ENCODE data around the gene POLD3.

The POLD3 gene, protein sequence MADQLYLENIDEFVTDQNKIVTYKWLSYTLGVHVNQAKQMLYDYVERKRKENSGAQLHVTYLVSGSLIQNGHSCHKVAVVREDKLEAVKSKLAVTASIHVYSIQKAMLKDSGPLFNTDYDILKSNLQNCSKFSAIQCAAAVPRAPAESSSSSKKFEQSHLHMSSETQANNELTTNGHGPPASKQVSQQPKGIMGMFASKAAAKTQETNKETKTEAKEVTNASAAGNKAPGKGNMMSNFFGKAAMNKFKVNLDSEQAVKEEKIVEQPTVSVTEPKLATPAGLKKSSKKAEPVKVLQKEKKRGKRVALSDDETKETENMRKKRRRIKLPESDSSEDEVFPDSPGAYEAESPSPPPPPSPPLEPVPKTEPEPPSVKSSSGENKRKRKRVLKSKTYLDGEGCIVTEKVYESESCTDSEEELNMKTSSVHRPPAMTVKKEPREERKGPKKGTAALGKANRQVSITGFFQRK

DNA sequence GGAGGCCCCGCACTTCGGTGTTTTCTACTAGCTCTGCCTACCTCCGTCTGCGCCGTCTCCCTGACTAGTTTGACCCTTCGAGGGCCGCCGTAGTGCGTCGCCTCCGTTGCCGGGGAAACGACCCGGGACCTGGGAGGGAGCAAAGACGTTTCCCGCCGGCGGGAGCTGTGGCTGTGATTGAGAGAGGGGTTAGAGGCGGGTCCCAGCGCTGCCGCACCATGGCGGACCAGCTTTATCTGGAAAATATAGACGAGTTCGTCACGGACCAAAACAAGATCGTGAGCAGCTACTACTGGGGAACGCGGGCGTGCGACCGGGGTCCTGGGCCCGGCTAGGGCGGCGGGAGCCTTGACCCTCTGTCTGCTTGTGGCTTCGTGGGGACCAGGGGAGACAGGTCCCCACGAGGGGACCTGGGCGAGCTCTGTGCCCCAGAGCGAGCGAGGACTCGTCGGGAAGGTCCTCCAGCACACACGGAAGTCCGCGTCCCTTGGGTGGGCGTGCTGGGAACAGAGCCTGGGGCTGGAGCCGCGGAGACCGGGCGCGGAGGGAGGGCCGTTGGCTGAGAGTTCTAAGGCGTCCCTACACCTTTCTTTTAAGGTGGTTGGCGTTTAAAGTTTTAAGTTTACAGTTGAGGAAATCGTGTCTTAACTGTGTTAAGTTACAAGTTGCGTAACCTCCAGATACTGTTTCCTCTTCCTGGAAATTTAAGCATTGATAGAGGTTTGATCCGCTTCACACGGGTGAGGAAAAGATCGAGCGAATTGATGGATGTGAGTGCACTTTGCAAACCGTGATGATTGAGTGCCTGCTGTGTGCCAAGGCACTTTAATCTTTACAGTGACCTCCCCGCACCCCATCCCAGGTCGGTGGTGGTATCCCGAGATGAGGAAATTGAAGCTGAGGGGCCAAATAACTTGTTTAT, at the start of gene POLD3:
POLD3 (plus strand) TSS at position 142 of the 922 bp plus-strand sequence; CDS start at position 219, 77 bp downstream.
- DNase-seq (ENCODE audit: low spot score) = peak; percentile 94

DNA sequence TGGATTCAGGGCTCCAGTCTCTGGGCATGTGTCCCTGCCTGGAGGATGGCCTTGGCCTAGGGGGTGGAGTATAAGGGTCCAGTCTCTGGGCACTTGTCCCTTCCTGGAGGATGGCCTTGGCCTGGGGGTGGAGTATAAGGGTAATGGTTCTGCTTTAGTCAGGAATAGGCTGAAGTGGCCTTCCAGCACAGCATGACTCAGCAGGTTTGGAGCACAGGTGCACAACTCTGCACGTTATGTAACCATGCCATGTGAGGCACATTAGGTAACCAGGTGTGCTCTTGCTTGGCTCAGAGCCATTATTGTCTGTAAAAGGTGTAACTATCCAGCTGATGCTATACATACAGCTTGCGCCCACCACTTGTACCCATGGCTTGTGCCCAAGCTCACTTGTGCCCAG, 48.4 kb upstream of the POLD3 start:
- DNase-seq (ENCODE audit: low spot score) = no peak

DNA sequence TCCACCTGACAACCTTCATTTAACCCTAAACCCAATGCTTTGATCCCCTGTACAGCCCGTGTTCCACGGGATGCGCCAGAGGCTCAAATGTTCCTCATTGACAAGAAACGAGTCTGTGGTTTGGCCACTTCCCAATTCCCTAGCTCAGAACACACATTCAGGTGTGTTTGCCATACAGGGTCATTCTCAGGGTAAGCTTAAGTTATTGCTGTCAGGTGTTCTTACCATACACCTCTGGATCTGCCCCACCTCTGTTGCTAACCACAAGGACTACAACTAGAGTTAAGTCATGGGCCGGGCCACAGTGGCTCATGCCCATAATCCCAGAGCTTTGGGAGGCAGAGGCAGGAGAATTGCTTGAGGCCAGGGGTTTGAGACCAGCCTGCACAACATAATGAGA, 45.6 kb upstream of the POLD3 start:
- DNase-seq (ENCODE audit: low spot score) = no peak

DNA sequence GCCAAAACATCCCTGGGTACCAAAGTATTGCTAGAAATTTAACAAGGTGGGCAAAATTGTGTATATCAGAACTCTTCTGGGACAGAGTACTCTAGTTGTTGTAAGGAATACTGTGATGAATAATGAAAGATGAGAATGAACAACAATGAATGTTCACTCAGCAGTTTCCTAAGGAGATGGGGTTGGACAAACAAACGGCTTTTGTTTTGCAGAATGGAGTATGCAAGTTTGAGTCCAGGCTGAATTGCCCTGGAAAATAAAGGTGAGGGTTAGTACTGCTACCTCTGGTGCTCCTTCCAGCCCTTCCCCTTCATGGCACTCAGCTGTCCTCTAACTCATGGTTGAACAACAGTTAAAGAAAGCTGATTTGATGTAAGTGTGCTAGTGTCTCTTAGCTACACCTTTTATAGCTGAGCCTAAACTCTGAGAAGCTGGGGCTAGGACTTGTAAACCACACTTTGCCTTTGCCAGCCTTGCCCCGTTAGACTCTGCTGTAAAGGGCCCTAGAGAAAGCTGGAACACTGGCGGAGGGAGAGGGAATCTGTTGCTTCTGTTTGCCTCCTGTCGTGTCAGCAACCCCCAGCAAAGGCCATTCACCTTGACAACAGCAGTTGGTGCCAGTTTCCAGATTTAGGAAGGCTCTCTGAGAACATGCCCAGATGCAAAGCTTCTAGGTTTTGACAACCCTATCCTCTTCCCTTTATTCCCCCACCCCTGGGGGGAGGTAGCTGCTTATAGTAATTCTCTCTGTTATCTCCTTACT, 41.2 kb upstream of the POLD3 start:
- DNase-seq (ENCODE audit: low spot score) = no peak

DNA sequence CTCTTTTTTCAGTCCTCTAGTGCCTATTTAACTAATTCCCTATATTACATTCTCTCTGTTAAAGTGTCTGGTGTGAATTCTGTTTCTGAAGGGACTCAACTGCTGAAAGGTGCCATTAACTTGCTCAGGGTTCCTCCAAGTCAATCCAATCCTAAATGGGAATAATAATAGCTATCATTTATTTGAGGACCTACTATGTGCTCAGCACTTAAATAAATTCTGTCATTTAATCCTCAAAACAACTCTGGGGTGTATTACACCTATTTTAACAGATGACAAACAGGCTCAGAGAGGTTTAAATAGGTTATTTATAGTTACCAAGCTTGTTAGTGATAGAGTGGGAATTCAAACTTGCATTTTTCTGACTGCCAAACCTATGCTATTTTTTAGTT, 40.6 kb upstream of the POLD3 start:
- no peak for DNase-seq (ENCODE audit: low spot score)

DNA sequence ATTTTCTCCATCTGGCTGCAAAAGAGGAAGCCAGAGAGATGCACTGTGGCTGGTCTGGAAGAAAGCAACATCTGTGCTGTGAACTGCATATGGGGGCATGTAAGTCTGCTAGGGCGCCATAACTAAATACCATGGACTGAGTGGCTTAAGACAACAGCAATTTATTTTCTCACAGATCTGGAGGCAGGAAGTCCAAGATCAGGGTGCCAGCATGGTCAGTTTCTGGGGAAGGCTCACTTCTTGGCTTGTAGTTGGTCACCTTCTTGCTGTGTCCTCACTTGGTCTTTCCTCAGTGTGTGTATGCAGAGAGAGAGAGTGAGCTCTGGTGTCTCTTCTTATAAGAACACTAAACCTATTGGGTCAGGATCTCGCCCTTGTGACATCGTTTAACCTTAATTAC, 34.9 kb upstream of the POLD3 start:
- no peak for DNase-seq (ENCODE audit: low spot score)

DNA sequence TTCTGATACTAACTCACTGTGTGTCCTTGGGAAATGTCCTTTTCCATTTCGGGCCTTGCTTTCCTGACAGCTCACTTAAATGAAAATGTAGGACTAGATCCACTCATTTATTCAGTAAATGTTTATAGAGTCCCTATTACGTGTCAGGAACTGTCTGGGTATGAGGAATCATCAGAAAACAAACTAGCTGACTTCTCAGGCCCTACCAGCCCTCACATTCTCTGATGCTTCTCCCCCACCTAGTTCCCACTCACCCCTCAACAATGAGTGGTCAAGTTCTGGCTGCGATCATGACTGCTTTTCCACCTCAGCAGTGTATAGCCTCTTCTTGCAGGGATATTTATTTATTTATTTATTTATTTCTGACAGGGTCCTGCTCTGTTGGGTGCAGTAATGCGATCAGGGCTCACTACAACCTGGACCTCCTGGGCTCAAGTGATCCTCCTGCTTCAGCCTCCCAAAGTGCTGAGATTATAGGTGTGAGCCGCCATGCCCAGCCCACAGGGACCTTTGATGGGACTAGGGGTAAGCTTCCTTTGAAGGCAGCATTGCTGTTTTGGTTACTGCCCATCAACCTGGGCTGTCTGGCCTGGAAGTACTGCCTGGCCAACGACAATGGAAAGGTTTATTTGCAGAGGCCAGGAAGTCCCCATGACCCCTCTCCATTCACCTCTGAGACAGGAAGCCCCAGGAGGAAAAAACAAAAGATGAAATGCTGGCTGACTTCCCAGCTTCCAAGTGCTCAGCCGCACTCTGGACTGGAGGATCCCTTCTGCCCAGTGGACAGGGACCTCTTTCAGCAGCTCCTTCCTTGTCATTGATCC, 33.1 kb upstream of the POLD3 start:
- no peak for DNase-seq (ENCODE audit: low spot score)

DNA sequence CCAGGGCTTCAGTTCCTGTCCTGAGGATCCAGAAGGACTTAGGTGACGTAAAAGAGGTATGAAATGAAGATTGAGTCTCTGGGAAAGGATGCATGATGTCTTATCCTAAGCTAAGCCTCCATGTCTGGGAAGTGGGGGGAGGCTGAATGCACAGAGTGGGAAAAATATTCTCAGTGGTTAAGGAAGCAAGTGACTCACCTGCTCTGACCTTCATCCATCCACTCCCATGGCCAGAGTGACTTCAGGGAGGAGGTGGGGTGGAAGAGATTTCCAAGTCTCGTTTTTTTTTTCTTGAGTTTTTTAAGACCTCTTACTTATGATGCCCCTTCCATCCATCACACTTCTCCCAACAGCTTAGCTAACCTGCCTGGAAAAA, 32.5 kb upstream of the POLD3 start:
- DNase-seq (ENCODE audit: low spot score) = no peak

DNA sequence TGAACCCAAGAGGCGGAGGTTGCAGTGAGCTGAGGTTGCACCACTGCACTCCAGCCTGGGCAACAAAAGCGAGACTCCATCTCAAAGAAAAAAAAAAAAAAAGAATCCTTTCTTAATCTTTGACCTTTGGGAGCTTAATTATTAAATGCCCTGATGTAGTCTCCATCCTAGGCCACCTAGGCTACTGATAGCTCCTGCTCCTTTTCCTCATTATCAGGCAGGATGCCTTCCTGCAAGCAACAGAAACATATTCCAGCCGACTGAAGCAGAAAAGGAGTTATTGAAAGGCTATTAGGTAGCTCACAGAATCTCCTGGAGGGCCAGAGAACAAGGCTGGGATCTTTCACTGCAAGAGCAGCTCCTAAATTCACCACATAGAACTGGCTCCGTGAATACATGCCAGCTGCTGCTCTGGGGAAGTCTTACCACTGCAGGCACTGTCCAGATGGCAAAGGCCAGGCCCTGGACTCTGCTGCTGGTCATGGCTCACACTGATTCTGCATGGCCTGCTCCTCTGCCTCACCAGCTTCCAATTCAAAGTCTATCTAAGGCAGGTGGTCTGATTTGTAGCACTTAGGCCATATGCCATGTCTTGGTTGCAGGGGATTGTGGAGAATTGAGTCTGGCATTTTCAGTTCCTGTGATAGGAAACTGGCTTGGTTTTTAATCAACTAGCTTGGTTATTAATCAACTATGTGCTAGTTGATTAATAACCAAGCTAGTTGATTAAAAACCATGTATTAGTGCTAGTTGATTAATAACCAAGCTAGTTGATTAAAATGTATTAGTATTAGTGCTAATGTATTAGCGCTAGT, 26.0 kb upstream of the POLD3 start:
- DNase-seq (ENCODE audit: low spot score) = no peak

DNA sequence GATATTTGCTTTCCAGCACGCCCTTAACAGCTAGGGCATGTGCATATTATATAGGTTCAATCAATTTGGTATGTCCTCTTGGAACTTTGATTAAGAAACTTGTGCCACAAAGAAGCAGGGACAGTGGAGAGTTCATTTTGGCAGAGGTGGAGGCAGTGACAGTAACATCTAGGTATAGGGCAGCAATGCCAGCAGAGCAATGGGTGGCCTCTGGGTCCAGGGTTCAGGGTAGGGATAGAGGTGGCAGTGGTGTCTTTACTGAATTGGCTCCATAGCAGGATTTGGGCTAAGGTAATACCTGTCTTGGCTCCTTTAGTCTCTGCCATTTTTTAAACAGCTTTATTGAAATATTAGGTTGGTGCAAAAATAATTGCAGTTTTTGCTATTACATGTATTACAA, 24.4 kb upstream of the POLD3 start:
- DNase-seq (ENCODE audit: low spot score) = no peak

DNA sequence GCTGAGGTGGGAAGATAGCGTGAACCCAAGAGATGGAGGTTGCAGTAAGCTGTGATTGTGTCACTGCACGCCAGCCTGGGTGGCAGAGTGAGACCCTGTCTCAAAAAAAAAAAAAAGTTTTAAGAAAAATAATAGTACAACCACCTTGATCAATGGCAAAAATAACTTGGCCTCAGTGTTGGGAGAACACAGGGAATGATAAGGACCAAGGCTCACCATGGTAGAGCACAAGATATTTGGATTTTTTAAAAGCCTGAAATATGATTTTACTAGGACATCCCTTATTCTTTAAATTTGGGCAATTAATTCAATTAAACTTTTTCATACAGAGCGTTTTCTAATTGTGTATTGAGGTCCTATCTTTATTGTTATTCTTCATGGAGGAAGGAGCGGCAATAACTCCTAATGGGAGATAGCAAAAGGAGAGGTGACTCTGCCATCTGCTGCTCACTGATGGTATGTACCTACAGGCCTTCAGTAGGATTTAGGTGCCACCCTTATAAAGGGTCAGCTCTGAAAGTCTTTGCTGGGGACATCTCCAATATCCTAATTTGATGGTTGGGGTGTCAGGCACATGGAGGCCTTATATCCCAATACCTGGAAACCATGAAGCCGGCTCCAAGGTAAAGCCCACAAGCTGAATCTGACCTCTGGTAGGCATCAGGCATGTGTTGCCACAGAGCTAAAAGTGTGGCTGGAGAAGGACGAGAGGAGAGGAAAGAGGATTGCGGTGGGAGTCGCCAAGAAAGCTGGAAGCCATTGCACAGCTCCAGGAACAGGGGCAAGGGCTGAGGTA, 21.9 kb upstream of the POLD3 start:
- peak; percentile 68 for DNase-seq (ENCODE audit: low spot score)

DNA sequence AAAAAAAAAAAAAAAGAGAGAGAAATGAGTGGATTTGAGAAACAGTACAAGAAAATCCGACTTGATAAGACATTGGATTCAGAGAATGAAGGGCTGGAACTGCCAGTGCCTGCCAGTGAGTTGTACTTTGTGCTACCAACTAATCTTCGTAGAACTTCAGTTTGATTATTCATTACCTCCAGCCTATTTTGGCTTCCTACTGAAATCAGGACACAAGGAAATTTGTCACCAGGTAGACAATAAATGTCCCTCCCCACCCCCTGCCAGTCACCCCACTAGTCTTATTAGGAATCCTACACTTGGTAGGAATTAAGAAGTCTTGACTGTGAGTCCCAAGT, 21.4 kb upstream of the POLD3 start:
- DNase-seq (ENCODE audit: low spot score) = no peak

DNA sequence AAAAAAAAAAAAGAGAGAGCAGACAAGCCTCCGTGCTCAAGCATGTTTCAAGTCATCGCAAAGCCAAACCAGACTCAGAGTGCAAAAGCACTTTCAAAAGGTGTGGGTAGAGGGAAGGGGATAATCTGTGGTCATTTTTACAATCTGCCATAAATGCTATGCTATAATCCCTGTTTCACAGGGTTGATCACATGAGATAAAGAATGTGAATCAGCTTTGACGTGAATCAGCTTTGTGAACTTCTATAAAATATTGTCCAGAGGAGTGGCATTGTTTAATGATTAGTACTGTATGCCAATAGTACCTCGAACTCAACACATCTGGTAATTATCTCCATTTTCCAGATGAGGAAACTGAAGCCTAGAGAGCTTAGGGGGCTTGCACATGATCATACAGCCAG, 20.0 kb upstream of the POLD3 start:
- no peak for DNase-seq (ENCODE audit: low spot score)

DNA sequence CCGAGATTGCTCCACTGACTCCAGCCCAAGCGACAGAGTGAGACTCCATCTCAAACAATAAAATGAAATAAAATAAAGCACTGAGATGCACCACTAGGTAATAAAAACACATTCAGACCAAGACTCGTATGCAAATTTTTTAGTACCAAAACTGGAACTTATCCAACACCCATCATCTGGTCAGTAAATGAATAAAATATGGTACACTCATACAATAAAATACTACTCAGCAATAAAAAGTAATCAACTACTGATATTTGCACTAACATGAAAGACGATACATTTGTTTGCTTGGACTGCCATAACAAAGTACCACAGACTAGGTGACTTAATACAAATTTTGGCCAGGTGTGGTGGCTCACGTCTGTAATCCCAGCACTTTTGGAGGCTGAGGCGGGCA, 17.8 kb upstream of the POLD3 start:
- no peak for DNase-seq (ENCODE audit: low spot score)

DNA sequence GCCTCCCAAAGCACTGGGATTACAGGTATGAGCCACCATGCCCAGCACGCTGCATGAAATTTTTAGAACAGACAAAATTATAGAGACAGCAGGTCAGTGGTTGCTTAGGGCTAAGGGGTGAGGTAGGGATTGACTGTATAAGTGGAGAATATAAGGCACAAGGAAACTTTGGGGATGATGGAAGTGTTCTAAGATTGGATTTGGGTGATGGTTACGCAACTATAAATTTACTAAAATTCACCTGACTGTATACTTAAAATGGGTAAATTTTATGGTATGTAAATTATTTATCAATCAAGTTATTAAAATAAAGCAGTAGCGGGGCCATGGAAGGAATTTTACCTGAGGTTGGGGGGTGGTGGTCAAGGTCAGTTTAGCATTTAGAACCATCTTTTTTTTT, 16.4 kb upstream of the POLD3 start:
- no peak for DNase-seq (ENCODE audit: low spot score)

DNA sequence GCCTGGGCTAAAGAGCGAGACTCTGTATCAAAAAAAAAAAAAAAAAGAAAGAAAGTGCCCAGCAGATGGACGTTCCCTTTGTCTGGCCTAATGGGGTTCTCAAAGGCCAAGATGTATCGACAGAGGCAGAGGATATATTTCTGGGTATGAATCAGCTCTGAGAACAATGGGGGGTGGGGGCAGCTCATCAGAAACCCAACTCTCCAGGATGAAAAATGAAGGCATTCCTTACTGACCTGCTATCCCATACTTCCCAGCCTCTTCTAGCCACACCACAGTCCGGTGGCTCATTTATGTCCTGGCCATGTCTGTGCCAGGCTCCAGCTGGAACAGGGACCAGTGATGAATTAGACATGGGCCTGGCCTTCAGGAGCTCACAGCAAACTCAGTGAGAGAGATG, 15.2 kb upstream of the POLD3 start:
- DNase-seq (ENCODE audit: low spot score) = no peak

DNA sequence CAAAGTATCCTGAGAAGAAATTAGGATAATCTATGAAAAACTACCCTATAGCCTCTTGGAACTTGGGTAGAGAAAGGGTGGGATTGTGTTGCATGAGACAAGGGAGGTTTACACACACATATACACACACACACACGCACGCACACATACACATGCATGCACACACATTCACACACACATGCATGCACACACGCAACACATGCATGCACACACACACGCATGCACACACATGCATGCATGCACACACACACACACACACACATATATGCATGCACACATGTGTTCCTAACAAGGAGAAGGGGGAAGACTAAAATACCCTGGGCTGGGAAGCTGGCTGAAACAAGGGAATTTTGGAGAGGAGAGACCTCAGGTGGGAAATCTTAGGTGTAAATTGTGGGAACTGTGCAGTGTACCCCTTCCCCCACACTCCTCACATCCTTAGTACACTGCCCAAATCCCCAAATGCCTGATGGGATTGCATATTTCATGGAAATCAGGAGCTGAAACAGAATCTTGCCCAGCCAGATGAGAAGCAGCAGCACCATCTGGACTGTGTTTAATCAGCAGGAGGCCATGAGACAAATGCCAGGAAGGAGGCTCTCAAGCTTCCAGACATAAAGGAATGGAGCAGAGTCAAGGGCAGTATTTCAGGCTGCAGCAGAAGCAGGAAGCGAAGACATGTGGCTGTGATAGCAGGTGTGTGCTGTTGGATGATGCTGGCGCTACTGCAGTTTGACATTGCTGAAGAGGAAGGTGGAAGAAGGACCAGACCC, 14.6 kb upstream of the POLD3 start:
- peak; percentile 36 for DNase-seq (ENCODE audit: low spot score)

DNA sequence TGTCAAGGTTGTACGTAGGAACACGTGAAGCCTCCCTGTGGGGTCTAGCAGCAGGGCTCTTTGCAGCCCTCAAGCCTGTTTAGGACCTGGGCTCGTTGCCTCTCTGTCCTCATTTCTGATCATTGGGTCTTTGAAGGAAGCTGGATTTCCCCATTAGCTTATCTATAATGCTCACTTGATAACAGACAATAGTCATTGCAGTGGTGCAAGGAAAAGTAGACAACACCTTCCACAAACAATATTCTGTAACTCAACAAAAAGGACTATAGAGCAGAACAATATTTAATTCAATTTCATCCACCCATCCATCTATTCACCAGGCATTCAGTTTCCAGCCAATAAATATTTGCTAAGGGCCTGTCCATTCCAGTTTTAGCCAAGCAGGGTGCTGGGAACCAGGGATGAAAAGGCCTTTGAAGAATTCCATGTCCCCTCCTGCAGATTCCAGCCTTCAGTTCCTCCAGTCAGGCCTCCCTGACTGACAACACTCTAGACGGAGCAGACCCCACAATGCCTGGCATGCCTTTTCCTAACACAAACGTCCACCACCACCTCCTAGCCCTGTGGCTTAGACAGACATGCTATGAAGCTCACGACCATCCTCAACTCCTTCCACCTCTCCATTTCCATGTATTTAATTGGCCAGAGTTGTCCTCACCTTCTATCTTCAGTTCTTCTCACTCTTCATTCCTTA, 12.7 kb upstream of the POLD3 start:
- DNase-seq (ENCODE audit: low spot score) = no peak
